Lower leg skin (tissue), 3 donors: ENCODE measurements around the gene SLCO6A1.

Experiments
- POLR2A ChIP-seq, 2 donors: fragments of 450-650 bp; IDR thresholded peaks; one replicate each; pipeline ENCODE4 v1.6.1; 2016 to 2017; ENCODE audit warnings: antibody characterized with exemption in 2 of 2, mild to moderate bottlenecking in 1 of 2, moderate library complexity in 1 of 2
- TF ChIP-seq, protein P1 (sequence below), 3 donors: fragments of 450-650 bp; IDR thresholded peaks; one replicate each; pipeline ENCODE4 v1.5.1; 2016; ENCODE audit warnings: antibody characterized with exemption in 3 of 3, mild to moderate bottlenecking in 3 of 3, moderate library complexity in 2 of 3

DNA sequence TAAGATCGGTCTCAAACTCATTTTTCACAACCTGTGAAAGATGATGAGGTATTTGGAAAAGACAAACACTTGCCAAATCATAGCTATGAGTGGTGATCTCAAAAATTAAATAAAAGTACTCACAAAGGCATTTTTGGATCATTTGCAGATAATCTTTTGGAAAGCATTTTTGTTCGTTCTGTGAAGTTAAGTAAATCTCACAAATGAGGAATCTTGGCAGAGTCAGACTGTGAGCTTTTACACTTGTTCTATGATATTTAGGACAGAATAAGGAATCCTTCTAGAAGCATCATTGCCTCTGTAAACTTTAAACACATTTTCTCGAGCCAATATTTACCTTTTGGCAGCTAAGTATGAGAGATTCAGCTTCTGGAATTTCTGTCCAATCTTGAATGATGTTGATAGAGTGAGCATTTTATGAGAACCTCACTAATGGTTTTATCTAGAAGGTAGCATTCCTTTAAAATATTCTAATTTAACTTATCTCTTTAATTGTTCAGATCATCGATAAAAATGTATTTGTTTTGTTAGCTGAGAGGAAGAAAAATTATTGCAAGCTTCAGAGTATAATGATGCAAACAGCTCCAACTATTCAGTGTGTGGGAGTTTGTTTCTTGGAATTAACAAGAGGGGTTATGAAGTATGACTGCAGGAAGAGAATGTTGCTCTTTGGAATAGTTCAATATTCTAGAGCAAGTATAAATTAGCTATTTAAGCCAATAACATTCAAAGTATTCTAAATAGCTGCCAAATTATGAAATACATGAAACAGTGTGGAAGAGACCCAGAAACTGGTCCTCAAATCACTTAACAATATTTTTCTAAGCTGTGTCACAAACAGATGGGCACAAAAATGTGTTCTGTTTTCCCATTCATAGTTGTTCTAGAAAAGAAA, 48.6 kb upstream of the SLCO6A1 start:
- TF ChIP-seq, protein P1, sequence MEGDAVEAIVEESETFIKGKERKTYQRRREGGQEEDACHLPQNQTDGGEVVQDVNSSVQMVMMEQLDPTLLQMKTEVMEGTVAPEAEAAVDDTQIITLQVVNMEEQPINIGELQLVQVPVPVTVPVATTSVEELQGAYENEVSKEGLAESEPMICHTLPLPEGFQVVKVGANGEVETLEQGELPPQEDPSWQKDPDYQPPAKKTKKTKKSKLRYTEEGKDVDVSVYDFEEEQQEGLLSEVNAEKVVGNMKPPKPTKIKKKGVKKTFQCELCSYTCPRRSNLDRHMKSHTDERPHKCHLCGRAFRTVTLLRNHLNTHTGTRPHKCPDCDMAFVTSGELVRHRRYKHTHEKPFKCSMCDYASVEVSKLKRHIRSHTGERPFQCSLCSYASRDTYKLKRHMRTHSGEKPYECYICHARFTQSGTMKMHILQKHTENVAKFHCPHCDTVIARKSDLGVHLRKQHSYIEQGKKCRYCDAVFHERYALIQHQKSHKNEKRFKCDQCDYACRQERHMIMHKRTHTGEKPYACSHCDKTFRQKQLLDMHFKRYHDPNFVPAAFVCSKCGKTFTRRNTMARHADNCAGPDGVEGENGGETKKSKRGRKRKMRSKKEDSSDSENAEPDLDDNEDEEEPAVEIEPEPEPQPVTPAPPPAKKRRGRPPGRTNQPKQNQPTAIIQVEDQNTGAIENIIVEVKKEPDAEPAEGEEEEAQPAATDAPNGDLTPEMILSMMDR (IDR thresholded peaks at IDR 0.05): no peak
- TF ChIP-seq POLR2A (IDR thresholded peaks at IDR 0.05): no peak
